ENCODE measurements around the gene IP6K1.
"Not testable (repeated sequence)": the region's sequence is repeated elsewhere in the genome, so short reads cannot be mapped to it uniquely, and the experiment has no call there.

Gene IP6K1

GRCh38 chr3:49769286-49769915 lies 16.9 kb downstream of the IP6K1 start:
- DNase-seq (ENCODE audit: low spot score) = no peak

- no peak for DNase-seq (ENCODE audit: low spot score)
Measured at GRCh38 chr3:49763981-49764380, 22.4 kb downstream of the IP6K1 start.

GRCh38 chr3:49761661-49762060 lies 24.7 kb downstream of the IP6K1 start:
- DNase-seq (ENCODE audit: low spot score) = no peak

GRCh38 chr3:49759226-49759625 lies 27.1 kb downstream of the IP6K1 start:
- no peak for DNase-seq (ENCODE audit: low spot score)

- no peak for DNase-seq (ENCODE audit: low spot score)
Measured at GRCh38 chr3:49757197-49757596, 29.1 kb downstream of the IP6K1 start.

- no peak for DNase-seq (ENCODE audit: low spot score)
Measured at GRCh38 chr3:49756036-49756435, 30.3 kb downstream of the IP6K1 start.

GRCh38 chr3:49754536-49754935 lies 31.8 kb downstream of the IP6K1 start:
- no peak for DNase-seq (ENCODE audit: low spot score)

- no peak for DNase-seq (ENCODE audit: low spot score)
Measured at GRCh38 chr3:49751501-49751900, 34.8 kb downstream of the IP6K1 start.

GRCh38 chr3:49750056-49750455 lies 36.3 kb downstream of the IP6K1 start:
- no peak for DNase-seq (ENCODE audit: low spot score)

- not testable (repeated sequence) for DNase-seq (ENCODE audit: low spot score)
Measured at GRCh38 chr3:49748874-49749273, 37.5 kb downstream of the IP6K1 start.

- no peak for DNase-seq (ENCODE audit: low spot score)
Measured at GRCh38 chr3:49747792-49748480, 38.4 kb downstream of the IP6K1 start.

- DNase-seq (ENCODE audit: low spot score) = no peak
Measured at GRCh38 chr3:49745986-49746385, 40.4 kb downstream of the IP6K1 start.

GRCh38 chr3:49740427-49740826 lies 45.9 kb downstream of the IP6K1 start:
- DNase-seq (ENCODE audit: low spot score) = no peak

- no peak for DNase-seq (ENCODE audit: low spot score)
Measured at GRCh38 chr3:49738067-49738713, 48.2 kb downstream of the IP6K1 start.

GRCh38 chr3:49734752-49735151 lies 51.6 kb downstream of the IP6K1 start:
- DNase-seq (ENCODE audit: low spot score) = no peak

- DNase-seq (ENCODE audit: low spot score) = no peak
Measured at GRCh38 chr3:49733551-49733950, 52.8 kb downstream of the IP6K1 start.

- DNase-seq (ENCODE audit: low spot score) = no peak
Measured at GRCh38 chr3:49732597-49732996, 53.7 kb downstream of the IP6K1 start.

GRCh38 chr3:49729966-49730609 lies 56.3 kb downstream of the IP6K1 start:
- DNase-seq (ENCODE audit: low spot score) = no peak

- no peak for DNase-seq (ENCODE audit: low spot score)
Measured at GRCh38 chr3:49727924-49728361, 58.4 kb downstream of the IP6K1 start.

GRCh38 chr3:49727154-49727923 lies 59.0 kb downstream of the IP6K1 start:
- DNase-seq (ENCODE audit: low spot score) = no peak

- DNase-seq (ENCODE audit: low spot score) = no peak
Measured at GRCh38 chr3:49725906-49726681, 60.2 kb downstream of the IP6K1 start.
